Measurements from ENCODE around the gene PSMD14.

DNA sequence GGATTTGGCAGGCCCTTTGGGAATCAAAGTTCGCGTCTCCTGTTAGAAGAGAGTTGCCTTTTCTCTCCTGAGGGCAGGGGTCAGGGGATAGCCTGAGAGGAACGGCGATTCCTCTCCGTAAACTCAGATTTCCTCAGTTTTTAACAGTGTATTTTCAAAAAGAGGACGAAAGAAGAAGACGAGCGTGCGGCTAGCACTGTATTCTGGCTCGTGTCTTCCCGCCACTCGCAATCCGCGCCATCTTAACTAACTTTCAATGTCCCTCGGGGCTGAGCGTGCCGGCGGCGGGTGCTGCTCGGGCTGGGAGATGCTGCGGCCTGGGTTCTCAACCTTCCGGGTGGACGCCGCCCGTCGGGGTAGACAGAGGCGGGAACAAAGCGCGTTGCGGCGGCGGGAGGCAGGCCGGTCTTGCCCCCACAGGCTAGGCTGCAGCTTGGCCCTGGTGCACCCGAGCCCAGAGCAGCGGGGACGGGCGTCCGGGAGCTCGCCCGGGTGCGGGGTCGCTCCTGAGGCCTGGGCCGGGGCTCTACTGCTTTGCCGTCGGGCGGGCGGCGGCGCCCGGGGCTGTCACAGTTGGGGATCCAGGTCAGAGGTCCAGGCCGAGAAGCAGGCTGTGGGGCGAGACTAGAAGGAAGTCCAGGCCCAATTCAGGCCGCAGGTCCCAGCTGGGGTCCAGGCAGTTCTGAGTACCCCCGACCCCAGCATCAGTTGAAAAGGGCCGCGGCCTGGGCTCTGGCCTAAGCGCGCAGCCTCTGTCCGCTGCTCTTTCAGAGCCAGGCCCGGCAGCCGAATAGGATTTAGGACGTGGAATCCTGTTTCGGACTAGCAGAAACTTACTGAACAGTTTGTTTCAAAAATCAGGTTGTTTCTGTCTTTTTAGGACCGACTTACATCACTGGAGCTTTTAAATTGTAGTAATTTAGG, 119.7 kb downstream of the PSMD14 start:
- TF ChIP-seq CTCF (IDR thresholded peaks at IDR 0.05): no peak
- no peak for TF ChIP-seq EZH2 (IDR thresholded peaks at IDR 0.05; ENCODE audit: borderline replicate concordance, insufficient read depth, low read depth, low read length, poor library complexity, severe bottlenecking)

Data from B cell (primary cell).